LNCAP (cell line): ENCODE measurements around the gene CCDC50.

Experiments used
- CTCF ChIP-seq: fragments of 450-650 bp; IDR thresholded peaks from 2 replicates; pipeline ENCODE4 v1.5.1; 2017; ENCODE audit warnings: mild to moderate bottlenecking

CCDC50 gene

GRCh38 chr3:191412759-191413158, 83.6 kb downstream of the CCDC50 start:
- TF ChIP-seq CTCF, result no peak

DNA sequence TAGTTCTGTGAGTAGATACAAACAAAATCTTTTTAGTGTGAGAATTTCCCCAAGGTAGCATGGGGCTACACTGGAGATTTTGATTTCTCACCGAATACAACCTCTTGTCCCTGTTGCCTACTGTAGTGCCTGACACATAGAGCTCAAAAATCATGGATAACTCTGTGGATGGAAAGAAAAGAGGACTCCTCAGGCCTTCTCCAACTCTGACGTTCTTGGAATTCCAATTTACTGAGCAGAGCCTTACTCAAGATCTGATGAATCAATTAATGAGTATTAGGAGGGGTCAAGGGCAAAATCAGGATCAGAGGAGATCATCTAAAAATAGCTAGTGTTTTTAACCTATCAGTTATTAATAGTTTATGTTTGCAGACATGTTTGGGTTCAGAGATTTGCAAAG, 85.1 kb downstream of the CCDC50 start:
- no peak for TF ChIP-seq CTCF

GRCh38 chr3:191414732-191415131, 85.5 kb downstream of the CCDC50 start:
- TF ChIP-seq CTCF, result no peak

GRCh38 chr3:191415566-191415965, 86.4 kb downstream of the CCDC50 start:
- TF ChIP-seq CTCF, result no peak

GRCh38 chr3:191417457-191417729, 88.2 kb downstream of the CCDC50 start:
- no peak for TF ChIP-seq CTCF

GRCh38 chr3:191420771-191421170, 91.6 kb downstream of the CCDC50 start:
- no peak for TF ChIP-seq CTCF

GRCh38 chr3:191424881-191425280, 95.7 kb downstream of the CCDC50 start:
- no peak for TF ChIP-seq CTCF

DNA sequence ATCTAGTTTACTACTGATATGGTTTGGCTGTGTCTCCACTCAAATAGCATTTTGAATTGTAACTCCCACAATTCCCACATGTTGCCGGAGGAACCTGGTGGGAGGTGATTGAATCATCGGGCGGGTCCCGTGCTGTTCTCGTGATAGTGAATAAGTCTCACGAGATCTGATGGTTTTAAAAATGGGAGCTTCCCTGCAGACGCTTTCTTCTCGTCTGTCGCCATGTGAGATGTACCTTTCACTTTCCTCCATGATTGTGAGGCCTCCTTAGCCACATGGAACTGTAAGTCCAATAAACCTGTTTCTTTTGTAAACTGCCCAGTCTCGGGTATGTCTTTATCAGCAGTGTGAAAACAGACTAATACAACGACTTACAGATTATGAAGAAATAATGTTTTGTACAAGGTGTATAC, 96.1 kb downstream of the CCDC50 start:
- no peak for TF ChIP-seq CTCF
